Panc1 (cell line): Measurements from ENCODE around the gene FYN.

ENCODE experiments used
- POLR2AphosphoS5 ChIP-seq: IDR thresholded peaks from 2 replicates; pipeline ENCODE4 v1.6.1; 2012; ENCODE audit warnings: mild to moderate bottlenecking, low read depth, low read length, moderate library complexity
- TCF7L2 ChIP-seq: IDR thresholded peaks from 2 replicates; pipeline ENCODE4 v1.6.1; 2011; ENCODE audit warnings: mild to moderate bottlenecking, low read depth, low read length, inconsistent platforms
- TF ChIP-seq, protein P1 (sequence below): fragments of 450-650 bp; IDR thresholded peaks from 2 replicates; pipeline ENCODE4 v1.5.1; 2017; ENCODE audit warnings: mild to moderate bottlenecking
- TF ChIP-seq, protein P2 (sequence below), 2 experiments: IDR thresholded peaks; 2 replicates each; pipeline ENCODE4 v1.6.1; 2011 to 2012; ENCODE audit warnings: low read depth in 2 of 2, control low read depth in 1 of 2, low read length in 1 of 2, mild to moderate bottlenecking in 1 of 2, moderate library complexity in 1 of 2; ENCODE audit not compliant: insufficient read depth in 1 of 2

DNA sequence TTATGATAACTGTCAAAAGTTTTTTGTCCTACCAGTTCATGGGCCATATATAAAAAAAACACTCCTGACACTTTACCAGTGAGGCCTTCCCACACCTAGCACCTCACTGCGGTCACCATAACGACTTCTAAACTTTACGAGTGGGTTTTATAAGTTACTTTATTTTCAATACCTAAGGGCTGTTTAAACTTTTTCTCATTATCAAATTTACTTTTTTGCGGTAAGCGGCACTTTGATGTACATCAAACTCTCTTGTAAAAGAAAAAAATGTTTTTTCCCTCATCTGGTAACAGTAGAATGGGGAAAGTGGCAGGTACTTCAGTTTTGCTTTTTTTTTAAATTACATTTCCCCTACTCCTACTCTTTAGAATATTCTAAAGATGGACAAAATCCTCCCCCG lies 36.2 kb downstream of the FYN start:
- TF ChIP-seq, protein P1, sequence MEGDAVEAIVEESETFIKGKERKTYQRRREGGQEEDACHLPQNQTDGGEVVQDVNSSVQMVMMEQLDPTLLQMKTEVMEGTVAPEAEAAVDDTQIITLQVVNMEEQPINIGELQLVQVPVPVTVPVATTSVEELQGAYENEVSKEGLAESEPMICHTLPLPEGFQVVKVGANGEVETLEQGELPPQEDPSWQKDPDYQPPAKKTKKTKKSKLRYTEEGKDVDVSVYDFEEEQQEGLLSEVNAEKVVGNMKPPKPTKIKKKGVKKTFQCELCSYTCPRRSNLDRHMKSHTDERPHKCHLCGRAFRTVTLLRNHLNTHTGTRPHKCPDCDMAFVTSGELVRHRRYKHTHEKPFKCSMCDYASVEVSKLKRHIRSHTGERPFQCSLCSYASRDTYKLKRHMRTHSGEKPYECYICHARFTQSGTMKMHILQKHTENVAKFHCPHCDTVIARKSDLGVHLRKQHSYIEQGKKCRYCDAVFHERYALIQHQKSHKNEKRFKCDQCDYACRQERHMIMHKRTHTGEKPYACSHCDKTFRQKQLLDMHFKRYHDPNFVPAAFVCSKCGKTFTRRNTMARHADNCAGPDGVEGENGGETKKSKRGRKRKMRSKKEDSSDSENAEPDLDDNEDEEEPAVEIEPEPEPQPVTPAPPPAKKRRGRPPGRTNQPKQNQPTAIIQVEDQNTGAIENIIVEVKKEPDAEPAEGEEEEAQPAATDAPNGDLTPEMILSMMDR, result no peak
- TF ChIP-seq, protein P2, sequence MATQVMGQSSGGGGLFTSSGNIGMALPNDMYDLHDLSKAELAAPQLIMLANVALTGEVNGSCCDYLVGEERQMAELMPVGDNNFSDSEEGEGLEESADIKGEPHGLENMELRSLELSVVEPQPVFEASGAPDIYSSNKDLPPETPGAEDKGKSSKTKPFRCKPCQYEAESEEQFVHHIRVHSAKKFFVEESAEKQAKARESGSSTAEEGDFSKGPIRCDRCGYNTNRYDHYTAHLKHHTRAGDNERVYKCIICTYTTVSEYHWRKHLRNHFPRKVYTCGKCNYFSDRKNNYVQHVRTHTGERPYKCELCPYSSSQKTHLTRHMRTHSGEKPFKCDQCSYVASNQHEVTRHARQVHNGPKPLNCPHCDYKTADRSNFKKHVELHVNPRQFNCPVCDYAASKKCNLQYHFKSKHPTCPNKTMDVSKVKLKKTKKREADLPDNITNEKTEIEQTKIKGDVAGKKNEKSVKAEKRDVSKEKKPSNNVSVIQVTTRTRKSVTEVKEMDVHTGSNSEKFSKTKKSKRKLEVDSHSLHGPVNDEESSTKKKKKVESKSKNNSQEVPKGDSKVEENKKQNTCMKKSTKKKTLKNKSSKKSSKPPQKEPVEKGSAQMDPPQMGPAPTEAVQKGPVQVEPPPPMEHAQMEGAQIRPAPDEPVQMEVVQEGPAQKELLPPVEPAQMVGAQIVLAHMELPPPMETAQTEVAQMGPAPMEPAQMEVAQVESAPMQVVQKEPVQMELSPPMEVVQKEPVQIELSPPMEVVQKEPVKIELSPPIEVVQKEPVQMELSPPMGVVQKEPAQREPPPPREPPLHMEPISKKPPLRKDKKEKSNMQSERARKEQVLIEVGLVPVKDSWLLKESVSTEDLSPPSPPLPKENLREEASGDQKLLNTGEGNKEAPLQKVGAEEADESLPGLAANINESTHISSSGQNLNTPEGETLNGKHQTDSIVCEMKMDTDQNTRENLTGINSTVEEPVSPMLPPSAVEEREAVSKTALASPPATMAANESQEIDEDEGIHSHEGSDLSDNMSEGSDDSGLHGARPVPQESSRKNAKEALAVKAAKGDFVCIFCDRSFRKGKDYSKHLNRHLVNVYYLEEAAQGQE (IDR thresholded peaks at IDR 0.05; ENCODE audit: insufficient read depth in 1 of 2, low read depth in 2 of 2, low read length in 1 of 2), result no peak
- TF ChIP-seq POLR2AphosphoS5 (no peak), TCF7L2 (no peak)
